DMS114 treated with DMSO at 0.1 percent for 48 hours (cell line): Measurements from ENCODE around the gene FMN1.

Experiments used
- DNase-seq: peaks from one replicate; lab custom pipeline; 2025; ENCODE audit not compliant: unreplicated experiment; lab: John Stamatoyannopoulos, UW

The FMN1 gene

GRCh38 chr15:32946210-32946609 lies 248.3 kb downstream of the FMN1 start:
- DNase-seq, result no peak

- DNase-seq, result no peak
Observed at GRCh38 chr15:32944431-32944830, 250.1 kb downstream of the FMN1 start.

GRCh38 chr15:32943711-32944110 lies 250.8 kb downstream of the FMN1 start:
- DNase-seq, result no peak

GRCh38 chr15:32942401-32942841 lies 252.1 kb downstream of the FMN1 start:
- no peak for DNase-seq

- no peak for DNase-seq
Observed at GRCh38 chr15:32941823-32942222, 252.7 kb downstream of the FMN1 start.

- no peak for DNase-seq
Observed at GRCh38 chr15:32936976-32937375, 257.5 kb downstream of the FMN1 start.

- peak; percentile 52 for DNase-seq
Observed at GRCh38 chr15:32936283-32936918, 258.1 kb downstream of the FMN1 start.

GRCh38 chr15:32935139-32935538 lies 259.4 kb downstream of the FMN1 start:
- no peak for DNase-seq

GRCh38 chr15:32933236-32933635 lies 261.3 kb downstream of the FMN1 start:
- no peak for DNase-seq

- DNase-seq, result no peak
Observed at GRCh38 chr15:32928876-32929275, 265.6 kb downstream of the FMN1 start.

- no peak for DNase-seq
Observed at GRCh38 chr15:32927124-32927523, 267.4 kb downstream of the FMN1 start.

GRCh38 chr15:32923176-32923575 lies 271.3 kb downstream of the FMN1 start:
- no peak for DNase-seq

- DNase-seq, result no peak
Observed at GRCh38 chr15:32922541-32922940, 272.0 kb downstream of the FMN1 start.

- DNase-seq, result no peak
Observed at GRCh38 chr15:32919749-32920414, 274.6 kb downstream of the FMN1 start.

GRCh38 chr15:32918547-32918946 lies 276.0 kb downstream of the FMN1 start:
- no peak for DNase-seq

- no peak for DNase-seq
Observed at GRCh38 chr15:32910839-32911238, 283.7 kb downstream of the FMN1 start.

GRCh38 chr15:32909431-32909830 lies 285.1 kb downstream of the FMN1 start:
- no peak for DNase-seq

- no peak for DNase-seq
Observed at GRCh38 chr15:32908872-32909271, 285.6 kb downstream of the FMN1 start.

- DNase-seq, result no peak
Observed at GRCh38 chr15:32908135-32908801, 286.2 kb downstream of the FMN1 start.

- no peak for DNase-seq
Observed at GRCh38 chr15:32905481-32905880, 289.0 kb downstream of the FMN1 start.

GRCh38 chr15:32904448-32904847 lies 290.1 kb downstream of the FMN1 start:
- no peak for DNase-seq

GRCh38 chr15:32903591-32904290 lies 290.8 kb downstream of the FMN1 start:
- DNase-seq, result no peak
